ENCODE measurements around the gene OR6S1.

The OR6S1 gene

GRCh38 chr14:20687362-20688166 is 46.1 kb upstream of the OR6S1 start:
- Histone ChIP-seq H3K4me2 (ENCODE audit: low read depth, low read length) (no peak overlapping the region), H3F3A (ENCODE audit: insufficient read depth, low read length) (peaks cover 22% of the 10 kb centered on the region), H3K36me3 (replicated peaks; ENCODE audit: insufficient read depth, low read length) (no peaks in the 10 kb centered on the region), H3K4me1 (ENCODE audit: low read length) (no peaks in the 10 kb centered on the region), H3K9ac (ENCODE audit: low read length) (no peak overlapping the region), H3K27ac (ENCODE audit: low read length) (no peak overlapping the region), H3K79me2 (ENCODE audit: low read length) (no peaks in the 10 kb centered on the region), H2AFZ (ENCODE audit: low read length) (no peak overlapping the region), H4K20me1 (ENCODE audit: insufficient read depth, low read length) (no peaks in the 10 kb centered on the region), H3K4me3 (ENCODE audit: low read length) (no peak overlapping the region), H3K27me3 (replicated peaks; ENCODE audit: insufficient read depth, low read length) (no peaks in the 10 kb centered on the region), H3K9me3 (replicated peaks; ENCODE audit: insufficient read depth, low read length) (no peaks in the 10 kb centered on the region), H3K9me2 (replicated peaks; ENCODE audit: insufficient read depth, low read length) (no peaks in the 10 kb centered on the region)
- no peak for DNase-seq
- no peak for TF ChIP-seq CTCF (IDR thresholded peaks at IDR 0.05; ENCODE audit: low read length)
- TF ChIP-seq EZH2phosphoT487 (IDR thresholded peaks at IDR 0.05; ENCODE audit: low read length): no peak
- no peak for TF ChIP-seq EZH2 (optimal IDR thresholded peaks at IDR 0.05; ENCODE audit: low read depth, low read length)

GRCh38 chr14:20686386-20687143 is 45.1 kb upstream of the OR6S1 start:
- Histone ChIP-seq H3K36me3 (replicated peaks; ENCODE audit: insufficient read depth, low read length) (no peaks in the 10 kb centered on the region), H3K4me3 (ENCODE audit: low read length) (no peak overlapping the region), H2AFZ (ENCODE audit: low read length) (no peak overlapping the region), H4K20me1 (ENCODE audit: insufficient read depth, low read length) (no peaks in the 10 kb centered on the region), H3K79me2 (ENCODE audit: low read length) (no peaks in the 10 kb centered on the region), H3K4me2 (ENCODE audit: low read depth, low read length) (no peak overlapping the region), H3K4me1 (ENCODE audit: low read length) (no peaks in the 10 kb centered on the region), H3K9me3 (replicated peaks; ENCODE audit: insufficient read depth, low read length) (no peaks in the 10 kb centered on the region), H3K27me3 (replicated peaks; ENCODE audit: insufficient read depth, low read length) (no peaks in the 10 kb centered on the region), H3K9me2 (replicated peaks; ENCODE audit: insufficient read depth, low read length) (no peaks in the 10 kb centered on the region), H3K9ac (ENCODE audit: low read length) (no peak overlapping the region), H3K27ac (ENCODE audit: low read length) (no peak overlapping the region), H3F3A (ENCODE audit: insufficient read depth, low read length) (peaks cover 32% of the 10 kb centered on the region)
- DNase-seq: no peak
- TF ChIP-seq EZH2 (optimal IDR thresholded peaks at IDR 0.05; ENCODE audit: low read depth, low read length) (no peak), EZH2phosphoT487 (IDR thresholded peaks at IDR 0.05; ENCODE audit: low read length) (no peak), CTCF (IDR thresholded peaks at IDR 0.05; ENCODE audit: low read length) (no peak)

GRCh38 chr14:20684662-20685456 is 43.4 kb upstream of the OR6S1 start:
- H3K79me2 ChIP-seq (ENCODE audit: low read length): no peaks in the 10 kb centered on the region

More at GRCh38 chr14:20684662-20685456, 43.4 kb upstream of the OR6S1 start:
- Histone ChIP-seq H3K4me1 (ENCODE audit: low read length) (no peaks in the 10 kb centered on the region), H3K9me3 (replicated peaks; ENCODE audit: insufficient read depth, low read length) (no peaks in the 10 kb centered on the region), H3K9ac (ENCODE audit: low read length) (peak overlapping the region; percentile 91), H3K4me3 (ENCODE audit: low read length) (peak overlapping the region; percentile 77), H4K20me1 (ENCODE audit: insufficient read depth, low read length) (no peaks in the 10 kb centered on the region), H3K27ac (ENCODE audit: low read length) (peak overlapping the region; percentile 99; the same call in 1 of the 2 replicates), H3K36me3 (replicated peaks; ENCODE audit: insufficient read depth, low read length) (no peaks in the 10 kb centered on the region), H2AFZ (ENCODE audit: low read length) (peak overlapping the region; percentile 88), H3F3A (ENCODE audit: insufficient read depth, low read length) (peaks cover 49% of the 10 kb centered on the region), H3K4me2 (ENCODE audit: low read depth, low read length) (peak overlapping the region; percentile 97), H3K9me2 (replicated peaks; ENCODE audit: insufficient read depth, low read length) (no peaks in the 10 kb centered on the region), H3K27me3 (replicated peaks; ENCODE audit: insufficient read depth, low read length) (no peaks in the 10 kb centered on the region)
- no peak for DNase-seq
- TF ChIP-seq EZH2phosphoT487 (IDR thresholded peaks at IDR 0.05; ENCODE audit: low read length): no peak
- TF ChIP-seq CTCF (IDR thresholded peaks at IDR 0.05; ENCODE audit: low read length): no peak
- no peak for TF ChIP-seq EZH2 (optimal IDR thresholded peaks at IDR 0.05; ENCODE audit: low read depth, low read length)

All from MM.1S (cell line).